Measurements from ENCODE around the gene ZNF532. TPM values are rescaled to one million over a fixed set of nuclear protein-coding genes. Genes with fewer than 3 reads are reported as not detected.

ZNF532 gene
- total and polyA plus RNA-seq, 2 of the 13 experiments (the other 11 are each of a cell fraction or from before 2014, with no cell fraction given), result not detected

GRCh38 chr18:58847383-58848071, 17.1 kb upstream of the ZNF532 start (continued):
- no peak for TF ChIP-seq ESRRA (CRISPR knock-in tag; IDR thresholded peaks at IDR 0.05; ENCODE audit: low read depth)

- WGBS (ENCODE audit: low lambda C conversion rate), result 39% methylated on average over 3 of the region's 3 CpGs
- CTCF ChIA-PET (ENCODE audit: low intra/inter-chr PET ratio, low total read pairs), result no interaction called here
- H3K4me2 ChIP-seq (ENCODE audit: low read depth, low read length), result no peak overlapping the region
- POLR2A ChIA-PET, result no interaction called here
- TF ChIP-seq NFE2L1 (CRISPR knock-in tag; IDR thresholded peaks at IDR 0.05; ENCODE audit: borderline replicate concordance) (no peak), ZZZ3 (CRISPR knock-in tag; IDR thresholded peaks at IDR 0.05; ENCODE audit: borderline replicate concordance) (no peak), PRMT3 (CRISPR knock-in tag; IDR thresholded peaks at IDR 0.05; ENCODE audit: borderline replicate concordance, low read depth) (no peak), ZNF883 (CRISPR knock-in tag; IDR thresholded peaks at IDR 0.05; ENCODE audit: not compliant biosample characterization) (no peak), ZNF101 (CRISPR knock-in tag; IDR thresholded peaks at IDR 0.05; ENCODE audit: borderline replicate concordance, low read depth) (no peak), ZNF280D (CRISPR knock-in tag; IDR thresholded peaks at IDR 0.05) (no peak), ZKSCAN8 (CRISPR knock-in tag; IDR thresholded peaks at IDR 0.05; ENCODE audit: borderline replicate concordance) (no peak), TFAP4 (IDR thresholded peaks at IDR 0.05; ENCODE audit: borderline replicate concordance, low read depth) (no peak), ZNF780A (CRISPR knock-in tag; IDR thresholded peaks at IDR 0.05) (no peak), HOXD1 (CRISPR knock-in tag; IDR thresholded peaks at IDR 0.05) (no peak), ZNF260 (CRISPR knock-in tag; IDR thresholded peaks at IDR 0.05; ENCODE audit: borderline replicate concordance, low read depth) (no peak), HMG20A (CRISPR knock-in tag; IDR thresholded peaks at IDR 0.05; ENCODE audit: borderline replicate concordance) (no peak), SIX1 (CRISPR knock-in tag; IDR thresholded peaks at IDR 0.05; ENCODE audit: borderline replicate concordance) (no peak)
- no peak overlapping the region for H3K9ac ChIP-seq (ENCODE audit: insufficient read depth, low read depth, low read length)
- intact Hi-C loops (cut with micrococcal nuclease; ENCODE audit: unreplicated experiment), result no loop called here
- no peak overlapping the region for H2AFZ ChIP-seq (ENCODE audit: low read length)
- no peaks in the 10 kb centered on the region for H3K36me3 ChIP-seq (replicated peaks in 1 of 2; ENCODE audit: control insufficient read depth in 1 of 2, insufficient read depth in 2 of 2, low read length in 2 of 2)
- no peaks in the 10 kb centered on the region for H3K79me2 ChIP-seq (ENCODE audit: insufficient read depth, low read length)
- peaks cover 0 to 21% of the 10 kb centered on the region in 2 experiments; a peak in 3 of 5 replicates for H3K27me3 ChIP-seq (ENCODE audit: control insufficient read depth in 1 of 2, insufficient read depth in 2 of 2, low read length in 2 of 2)
- no peak overlapping the region for H3K27ac ChIP-seq (ENCODE audit: extremely low read length, insufficient read depth, low read length)
- no peak for FAIRE-seq
- no peak for ATAC-seq
- no peaks in the 10 kb centered on the region for H4K20me1 ChIP-seq (ENCODE audit: insufficient read depth, low read length)
- in situ Hi-C loops (cut with HindIII; ENCODE audit: extremely low pct_ligation_motif_present, low pct_unique_long_range_greater_than_20kb), result no loop called here
- BruUV-seq (replicated peaks), result no TSS peak
- H3K4me3 ChIP-seq (replicated peaks in 1 of 3; ENCODE audit: insufficient read depth in 1 of 3, low read depth in 2 of 3, low read length in 3 of 3), result no peak overlapping the region
- DNase-seq (ENCODE audit: low spot score), result no peak
- no peaks in the 10 kb centered on the region for H3K4me1 ChIP-seq (ENCODE audit: insufficient read depth, low read length)
- H3K9me3 ChIP-seq (ENCODE audit: low read length), result no peaks in the 10 kb centered on the region
Observed at GRCh38 chr18:58848685-58849084, 16.0 kb upstream of the ZNF532 start.
